Endothelial cell of umbilical vein (primary cell): Measurements from ENCODE around the gene FMO1. TPM values are rescaled to one million over a fixed set of nuclear protein-coding genes. Genes with fewer than 3 reads are reported as not detected.

Experiments used
- BruUV-seq: library from RNA; stranded (reverse); fragments of 400-500 nt; replicated peaks from 2 replicates; lab custom pipeline; 2021; lab: Mats Ljungman, UMichigan
- CTCF ChIA-PET: fragments of 300-600, 350-600 bp; sonication (Branson Sonifier 250); formaldehyde crosslinking; loops from one replicate; lab custom pipeline; 2021; ENCODE audit warnings: antibody characterized with exemption, inconsistent platforms; lab: Charles Lee
- POLR2A ChIA-PET: fragments of 300-600, 350-600 bp; sonication (Branson Sonifier 250); formaldehyde crosslinking; loops from one replicate; lab custom pipeline; 2021; ENCODE audit warnings: antibody characterized with exemption, inconsistent platforms; lab: Charles Lee
- DNase-seq: peaks from one replicate; pipeline ENCODE4 v3.0.0-alpha.2; 2011; ENCODE audit warnings: low read depth, low spot score
- FAIRE-seq: peaks from 2 replicates; lab custom pipeline; 2011; peaks lifted over from hg19 to GRCh38; lab: Jason Lieb, UNC
- H2AFZ ChIP-seq: 2 replicates; pipeline ENCODE4 v1.6.0; 2012; ENCODE audit warnings: low read depth, low read length, control low read depth, inconsistent platforms
- H3K27ac ChIP-seq: 2 replicates; pipeline ENCODE4 v1.5.1; 2011; ENCODE audit warnings: low read depth, mild to moderate bottlenecking, control low read depth, low read length, moderate library complexity; ENCODE audit not compliant: insufficient read depth
- H3K27me3 ChIP-seq, 2 experiments: 2 replicates each; pipeline versions ENCODE4 v1.6.0 to v1.6.1; 2011; ENCODE audit warnings: low read length in 2 of 2, mixed read lengths in 1 of 2; ENCODE audit not compliant: control insufficient read depth in 2 of 2, insufficient read depth in 2 of 2
- H3K36me3 ChIP-seq, 2 experiments: 2 replicates in 1 of 2; 3 replicates in 1 of 2; pipeline ENCODE4 v1.5.1; 2011; ENCODE audit warnings: low read length in 2 of 2, mild to moderate bottlenecking in 1 of 2, moderate library complexity in 1 of 2; ENCODE audit not compliant: control insufficient read depth in 2 of 2, insufficient read depth in 2 of 2; ENCODE audit errors: extremely low read depth in 1 of 2
- H3K4me1 ChIP-seq: 3 replicates; pipeline ENCODE4 v1.5.1; 2011; ENCODE audit warnings: mild to moderate bottlenecking, low read length; ENCODE audit not compliant: control insufficient read depth, insufficient read depth; ENCODE audit errors: extremely low read depth
- H3K4me2 ChIP-seq: 2 replicates; pipeline ENCODE4 v1.6.1; 2011; ENCODE audit warnings: low read length, control low read depth, mixed read lengths; ENCODE audit not compliant: insufficient read depth
- H3K4me3 ChIP-seq, 3 experiments: fragments of 200-600 bp in 1 of 3; sonication (generic), shearing (Covaris generic) in 1 of 3; replicated peaks in 1 of 3; 2 replicates each; pipeline ENCODE4 v1.5.1; 2011 to 2016; ENCODE audit warnings: control low read depth in 3 of 3, low read length in 3 of 3, mild to moderate bottlenecking in 2 of 3, inconsistent platforms in 1 of 3, low read depth in 1 of 3, moderate library complexity in 1 of 3; ENCODE audit not compliant: insufficient read depth in 1 of 3
- H3K79me2 ChIP-seq: 2 replicates; pipeline ENCODE4 v1.6.0; 2012; ENCODE audit warnings: low read length, inconsistent platforms; ENCODE audit not compliant: control insufficient read depth, insufficient read depth
- H3K9ac ChIP-seq: replicated peaks from 2 replicates; pipeline ENCODE3; 2011; ENCODE audit warnings: low read length, control low read depth; ENCODE audit not compliant: insufficient read depth; ENCODE audit errors: extremely low read depth
- H3K9me1 ChIP-seq: replicated peaks from 3 replicates; pipeline ENCODE4 v1.6.0; 2011; ENCODE audit warnings: mild to moderate bottlenecking, low read length; ENCODE audit not compliant: control insufficient read depth, insufficient read depth; ENCODE audit errors: extremely low read depth
- H3K9me3 ChIP-seq: replicated peaks from 2 replicates; pipeline ENCODE4 v1.5.1; 2012; ENCODE audit warnings: low read length, inconsistent platforms; ENCODE audit not compliant: control insufficient read depth, insufficient read depth
- H4K20me1 ChIP-seq: replicated peaks from 2 replicates; pipeline ENCODE3; 2011; ENCODE audit warnings: mild to moderate bottlenecking, low read length; ENCODE audit not compliant: control insufficient read depth, insufficient read depth; ENCODE audit errors: extremely low read depth
- EZH2 ChIP-seq: IDR thresholded peaks from 2 replicates; pipeline ENCODE4 v1.6.1; 2012; ENCODE audit warnings: borderline replicate concordance, low read depth, mild to moderate bottlenecking, moderate library complexity, low read length, inconsistent platforms; ENCODE audit not compliant: severe bottlenecking
- FOS ChIP-seq: IDR thresholded peaks from 2 replicates; pipeline ENCODE4 v1.6.1; 2011; ENCODE audit warnings: mild to moderate bottlenecking, low read length, moderate library complexity, borderline replicate concordance; ENCODE audit not compliant: insufficient read depth
- GATA2 ChIP-seq: IDR thresholded peaks from 2 replicates; pipeline ENCODE4 v1.7.0; 2011; ENCODE audit warnings: low read depth, mild to moderate bottlenecking, moderate library complexity, mixed read lengths, low read length; ENCODE audit not compliant: insufficient read length, insufficient read depth
- POLR2A ChIP-seq: IDR thresholded peaks from 2 replicates; pipeline ENCODE4 v1.6.1; 2012; ENCODE audit warnings: low read depth, mild to moderate bottlenecking, control low read depth, low read length
- dilution Hi-C: fragments of 300-500 bp; cut with MboI; formaldehyde crosslinking; loops from one replicate; pipeline ENCODE4 v1.15.0; 2019; ENCODE audit warnings: low sequenced_read_pairs; ENCODE audit not compliant: extremely low pct_ligation_motif_present
- intact Hi-C: fragments of 100-400 bp; cut with micrococcal nuclease; formaldehyde crosslinking; loops from one replicate; pipeline ENCODE4 v1.10.0; 2022
- polyA plus RNA-seq, 4 experiments: library from polyadenylated mRNA; depleted of rRNA in 3 of 4; stranded (reverse) in 3 of 4; unstranded in 1 of 4; fragments of >200 nt; gene quantifications; 2 replicates each; pipeline versions ENCODE4 v1.2.1 to v1.2.3, GENCODE V29; 2011 to 2012; ENCODE audit warnings: missing spikeins in 1 of 4
- total RNA-seq: library from RNA; stranded (reverse); gene quantifications from 2 replicates; pipeline ENCODE4 v1.2.3, GENCODE V29; 2021
- TF ChIP-seq, protein P1 (sequence below): IDR thresholded peaks from 2 replicates; pipeline ENCODE4 v1.6.1; 2011; ENCODE audit not compliant: insufficient read depth, insufficient read length

Gene FMO1
- total and polyA plus RNA-seq, 2 donors (not counting 3 experiments of a cell fraction or from before 2014, with no cell fraction given) = not detected

DNA sequence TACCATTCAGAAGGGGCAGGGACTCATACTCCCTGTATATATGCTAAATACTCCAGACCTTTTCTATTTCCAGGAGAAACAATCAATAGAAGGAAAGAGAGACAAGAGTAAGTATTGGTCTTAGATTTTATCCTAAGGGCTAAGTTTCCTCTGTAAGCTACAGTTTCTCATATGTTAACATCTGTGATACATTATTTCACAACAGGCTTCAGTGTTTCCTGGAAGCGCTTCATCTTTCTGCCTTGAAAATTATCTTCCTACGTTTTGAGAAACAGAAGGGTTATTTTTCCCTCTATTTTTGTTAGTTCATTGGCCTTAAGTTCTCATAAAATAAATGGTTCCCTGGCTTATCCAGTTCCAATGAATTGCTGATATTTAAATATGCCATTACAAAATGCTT is 15.6 kb downstream of the FMO1 start:
- dilution Hi-C loops = no loop called here
- CTCF ChIA-PET = no interaction called here
- Histone ChIP-seq H3K4me1 (no peaks in the 10 kb centered on the region), H4K20me1 (no peaks in the 10 kb centered on the region), H3K27ac (no peak overlapping the region), H3K4me3 (no peak overlapping the region), H2AFZ (no peak overlapping the region), H3K4me2 (no peak overlapping the region), H3K36me3 (no peaks in the 10 kb centered on the region), H3K9me3 (no peaks in the 10 kb centered on the region), H3K79me2 (no peaks in the 10 kb centered on the region), H3K27me3 (no peaks in the 10 kb centered on the region), H3K9ac (no peak overlapping the region), H3K9me1 (no peaks in the 10 kb centered on the region)
- no TSS peak for BruUV-seq
- no peak for FAIRE-seq
- TF ChIP-seq FOS (no peak), GATA2 (no peak)
- DNase-seq = no peak
- POLR2A ChIA-PET = no interaction called here
- intact Hi-C loops = no loop called here

- FAIRE-seq (no peak), DNase-seq (no peak)
- Histone ChIP-seq H3K36me3 (no peaks in the 10 kb centered on the region), H2AFZ (no peak overlapping the region), H3K79me2 (no peaks in the 10 kb centered on the region), H3K27me3 (no peaks in the 10 kb centered on the region), H3K9ac (no peak overlapping the region), H3K9me3 (no peaks in the 10 kb centered on the region), H3K9me1 (no peaks in the 10 kb centered on the region), H3K27ac (no peak overlapping the region), H4K20me1 (no peaks in the 10 kb centered on the region), H3K4me1 (no peaks in the 10 kb centered on the region), H3K4me3 (no peak overlapping the region), H3K4me2 (no peak overlapping the region)
- dilution Hi-C loops (no loop called here), intact Hi-C loops (no loop called here)
- TF ChIP-seq EZH2 (no peak), POLR2A (no peak)
- TF ChIP-seq, protein P1, sequence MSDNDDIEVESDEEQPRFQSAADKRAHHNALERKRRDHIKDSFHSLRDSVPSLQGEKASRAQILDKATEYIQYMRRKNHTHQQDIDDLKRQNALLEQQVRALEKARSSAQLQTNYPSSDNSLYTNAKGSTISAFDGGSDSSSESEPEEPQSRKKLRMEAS = no peak
- CTCF ChIA-PET = no interaction called here
- POLR2A ChIA-PET = no interaction called here
- BruUV-seq = no TSS peak
These were observed 17.4 kb downstream of the FMO1 start for GRCh38 chr1:171265686-171266085.
